AG09309 (cell line): ENCODE data around the gene NUBP1.
"Not testable (repeated sequence)": the region's sequence is repeated elsewhere in the genome, so short reads cannot be mapped to it uniquely, and the experiment has no call there.

Experiments used
- DNase-seq: peaks from one replicate; pipeline ENCODE4 v3.0.0-alpha.2; 2010; ENCODE audit warnings: low read depth
- H3K4me3 ChIP-seq: 2 replicates; pipeline ENCODE4 v1.5.1; 2011; ENCODE audit warnings: mild to moderate bottlenecking, low read depth, low read length, moderate library complexity; ENCODE audit not compliant: control insufficient read depth
- CTCF ChIP-seq: IDR thresholded peaks from 2 replicates; pipeline ENCODE4 v1.5.1; 2011; ENCODE audit warnings: mild to moderate bottlenecking, low read depth, low read length, inconsistent platforms; ENCODE audit not compliant: insufficient read depth, control insufficient read depth; ENCODE audit errors: missing control alignments

NUBP1 gene

GRCh38 chr16:10740000-10740844 is 3.4 kb upstream of the NUBP1 start:
- TF ChIP-seq CTCF: no peak

GRCh38 chr16:10740845-10741208 is 2.8 kb upstream of the NUBP1 start:
- no peak overlapping the region for H3K4me3 ChIP-seq
- DNase-seq: no peak
- TF ChIP-seq CTCF: no peak

More at GRCh38 chr16:10740000-10740844, 3.4 kb upstream of the NUBP1 start:
- no peak for DNase-seq
- H3K4me3 ChIP-seq: no peak overlapping the region

DNA sequence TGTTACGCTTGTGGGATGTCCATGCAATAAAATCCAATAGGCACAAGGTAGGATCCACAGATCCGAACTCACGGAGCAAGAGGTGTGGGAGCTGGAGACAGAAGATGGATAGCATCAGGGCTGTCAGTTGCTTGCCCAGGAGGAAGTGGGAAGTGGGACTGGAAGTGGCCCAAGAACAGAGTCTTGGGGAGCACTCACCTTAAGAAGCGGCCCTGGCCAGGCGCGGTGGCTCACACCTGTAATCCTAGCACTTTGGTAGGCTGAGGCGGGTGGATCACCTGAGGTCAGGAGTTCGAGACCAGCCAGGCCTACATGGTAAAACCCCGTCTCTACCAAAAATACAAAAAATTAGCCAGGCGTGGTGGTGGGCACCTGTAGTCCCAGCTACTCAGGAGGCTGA is 2.4 kb upstream of the NUBP1 start:
- DNase-seq, H3K4me3 ChIP-seq: not testable (repeated sequence)

- DNase-seq: no peak
- no peak overlapping the region for H3K4me3 ChIP-seq
- TF ChIP-seq CTCF: no peak
Measured at GRCh38 chr16:10741844-10742243, 1.8 kb upstream of the NUBP1 start.

DNA sequence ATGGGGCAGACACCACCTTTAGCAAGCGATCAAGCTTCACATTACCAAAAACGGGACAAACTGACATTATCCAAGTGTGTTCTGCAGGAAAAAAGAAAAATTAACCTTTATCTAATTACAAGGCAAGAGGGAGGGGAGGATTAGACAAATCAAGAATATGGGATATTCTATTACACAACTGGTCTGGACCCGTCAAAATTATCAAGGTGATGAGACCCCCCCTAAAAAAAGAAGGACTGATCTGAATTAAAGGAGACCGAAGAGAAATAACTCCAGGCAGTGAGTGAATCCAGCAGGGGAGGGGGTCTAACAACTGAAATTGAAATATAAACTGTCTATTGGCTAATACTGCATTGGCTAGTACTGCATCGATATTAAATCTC is 424 bp upstream of the NUBP1 start:
- H3K4me3 ChIP-seq: peak overlapping the region; percentile 10; the same call in 1 of the 2 replicates
- no peak for TF ChIP-seq CTCF
- no peak for DNase-seq

DNA sequence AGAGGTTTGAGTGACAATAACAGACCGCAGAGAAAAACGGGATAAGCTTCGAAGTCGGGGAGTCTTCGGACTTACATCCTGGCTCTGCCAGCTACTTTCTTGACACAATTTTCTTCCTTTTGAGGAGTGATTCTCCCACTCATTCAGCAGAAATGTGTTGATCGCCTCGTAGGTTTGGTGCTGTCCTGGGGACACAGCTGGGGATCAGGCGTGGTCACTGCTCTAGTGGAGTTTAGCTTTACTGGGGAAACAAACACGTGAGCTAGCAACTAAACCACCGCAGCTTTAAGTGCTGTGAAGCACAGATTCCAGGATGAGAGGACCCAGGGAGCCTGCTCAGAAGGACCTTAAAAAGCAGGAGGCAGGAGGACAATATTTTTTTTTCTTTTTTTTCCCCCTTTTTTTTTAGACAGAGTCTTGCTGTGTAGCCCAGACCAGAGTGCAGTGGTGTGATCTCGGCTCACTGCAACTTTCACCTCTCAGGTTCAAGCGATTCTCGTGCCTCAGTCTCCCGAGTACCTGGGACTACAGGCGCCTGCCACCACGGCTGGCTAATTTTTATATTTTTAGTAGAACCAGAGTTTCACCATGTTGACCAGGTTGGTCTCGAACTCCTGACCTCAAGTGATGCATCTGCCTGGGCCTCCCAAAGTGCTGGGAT is 858 bp downstream of the NUBP1 start:
- peak overlapping the region; percentile 68 for H3K4me3 ChIP-seq
- no peak for TF ChIP-seq CTCF
- no peak for DNase-seq

- no peak overlapping the region for H3K4me3 ChIP-seq
- no peak for TF ChIP-seq CTCF
- DNase-seq: no peak
Measured at GRCh38 chr16:10745841-10746240, 2.2 kb downstream of the NUBP1 start.
